IMR-90 (cell line): ENCODE measurements around the gene PODXL2. TPM values are rescaled to one million over a fixed set of nuclear protein-coding genes. Genes with fewer than 3 reads are reported as not detected.

Source experiments
- ATAC-seq: fragments of 200-7000 bp; cut with Tn5 transposase; 2 replicates; pipeline ENCODE4 v1.9.1; 2020; ENCODE audit warnings: low read depth, mild to moderate bottlenecking, moderate library complexity
- BruUV-seq: library from RNA; stranded (reverse); fragments of 400-500 nt; replicated peaks from 2 replicates; lab custom pipeline; 2021; lab: Mats Ljungman, UMichigan
- CTCF ChIA-PET: fragments of 300-600 bp; formaldehyde crosslinking; extraction: SDS; loops from one replicate; lab custom pipeline; 2021; ENCODE audit warnings: antibody characterized with exemption; lab: Yijun Ruan, JAX
- POLR2A ChIA-PET: fragments of 300-600 bp; sonication (Branson Sonifier 250); formaldehyde crosslinking; loops from one replicate; lab custom pipeline; 2022; ENCODE audit warnings: antibody characterized with exemption; ENCODE audit not compliant: unreplicated experiment; lab: Charles Lee
- DNase-seq: peaks from one replicate; pipeline ENCODE4 v3.0.0; 2013
- H2AFZ ChIP-seq: replicated peaks from 2 replicates; pipeline ENCODE3; 2013; ENCODE audit warnings: low read length, mild to moderate bottlenecking; ENCODE audit not compliant: poor library complexity
- H2AK5ac ChIP-seq: 2 replicates; pipeline ENCODE4 v1.6.1; 2013; ENCODE audit warnings: low read depth, low read length, inconsistent platforms
- H2AK9ac ChIP-seq: replicated peaks from 2 replicates; pipeline ENCODE3; 2013; ENCODE audit warnings: mild to moderate bottlenecking, low read depth, low read length, moderate library complexity; ENCODE audit not compliant: poor library complexity
- H2BK120ac ChIP-seq: 2 replicates; pipeline ENCODE4 v1.6.1; 2013; ENCODE audit warnings: low read depth, low read length, inconsistent platforms
- H2BK15ac ChIP-seq: 3 replicates; pipeline ENCODE4 v1.6.1; 2013; ENCODE audit warnings: low read depth, low read length, inconsistent platforms
- H2BK20ac ChIP-seq: 2 replicates; pipeline ENCODE4 v1.6.1; 2013; ENCODE audit warnings: low read depth, mild to moderate bottlenecking, inconsistent platforms, low read length, moderate library complexity
- H2BK5ac ChIP-seq: 2 replicates; pipeline ENCODE4 v1.6.1; 2013; ENCODE audit warnings: mild to moderate bottlenecking, low read depth, low read length, inconsistent platforms; ENCODE audit not compliant: poor library complexity, severe bottlenecking
- H3K14ac ChIP-seq: replicated peaks from 2 replicates; pipeline ENCODE4 v1.6.1; 2013; ENCODE audit warnings: low read depth, low read length, inconsistent platforms
- H3K18ac ChIP-seq: 2 replicates; pipeline ENCODE4 v1.6.1; 2013; ENCODE audit warnings: low read depth, low read length, control low read depth
- H3K23ac ChIP-seq: 2 replicates; pipeline ENCODE4 v1.6.1; 2013; ENCODE audit warnings: low read depth, low read length, inconsistent platforms
- H3K27ac ChIP-seq: 2 replicates; pipeline ENCODE4 v1.5.1; 2013; ENCODE audit warnings: mild to moderate bottlenecking, control low read depth, low read length; ENCODE audit not compliant: insufficient read depth
- H3K27me3 ChIP-seq: 2 replicates; pipeline ENCODE4 v1.6.1; 2013; ENCODE audit warnings: low read length; ENCODE audit not compliant: control insufficient read depth, insufficient read depth
- H3K36me3 ChIP-seq: 2 replicates; pipeline ENCODE4 v1.6.1; 2013; ENCODE audit warnings: low read length, mixed read lengths; ENCODE audit not compliant: control insufficient read depth, insufficient read depth
- H3K4ac ChIP-seq: 2 replicates; pipeline ENCODE4 v1.6.1; 2013; ENCODE audit warnings: low read depth, low read length, inconsistent platforms
- H3K4me1 ChIP-seq: 2 replicates; pipeline ENCODE4 v1.6.1; 2013; ENCODE audit warnings: low read length, mixed read lengths; ENCODE audit not compliant: control insufficient read depth, insufficient read depth
- H3K4me2 ChIP-seq: 2 replicates; pipeline ENCODE4 v1.6.1; 2013; ENCODE audit warnings: low read depth, mild to moderate bottlenecking, control low read depth, low read length, moderate library complexity
- H3K4me3 ChIP-seq: 2 replicates; pipeline ENCODE4 v1.5.1; 2013; ENCODE audit warnings: low read depth, mild to moderate bottlenecking, control low read depth, low read length, moderate library complexity; ENCODE audit not compliant: insufficient read depth
- H3K56ac ChIP-seq: 2 replicates; pipeline ENCODE4 v1.6.1; 2013; ENCODE audit warnings: low read length, inconsistent platforms; ENCODE audit not compliant: insufficient read depth; ENCODE audit errors: extremely low read depth
- H3K79me1 ChIP-seq, 2 experiments: 2 replicates each; pipeline ENCODE4 v1.6.1; 2013; ENCODE audit warnings: low read length in 2 of 2, inconsistent platforms in 1 of 2, low read depth in 1 of 2
- H3K9ac ChIP-seq: 2 replicates; pipeline ENCODE4 v1.6.1; 2013; ENCODE audit warnings: low read depth, low read length, control low read depth
- H3K9me1 ChIP-seq: 2 replicates; pipeline ENCODE4 v1.6.1; 2013; ENCODE audit warnings: low read length, inconsistent platforms; ENCODE audit not compliant: insufficient read depth
- H3K9me3 ChIP-seq: 2 replicates; pipeline ENCODE4 v1.6.1; 2013; ENCODE audit warnings: low read length; ENCODE audit not compliant: control insufficient read depth, insufficient read depth
- H4K20me1 ChIP-seq: 2 replicates; pipeline ENCODE4 v1.6.1; 2013; ENCODE audit warnings: low read length, inconsistent platforms; ENCODE audit not compliant: insufficient read depth
- H4K5ac ChIP-seq: 2 replicates; pipeline ENCODE4 v1.6.1; 2013; ENCODE audit warnings: mild to moderate bottlenecking, low read depth, low read length, control low read depth
- H4K8ac ChIP-seq, 2 experiments: 2 replicates each; pipeline ENCODE4 v1.6.1; 2013; ENCODE audit warnings: low read depth in 2 of 2, low read length in 2 of 2, control low read depth in 1 of 2, inconsistent platforms in 1 of 2
- H4K91ac ChIP-seq: 2 replicates; pipeline ENCODE4 v1.6.1; 2013; ENCODE audit warnings: low read depth, low read length, inconsistent platforms; ENCODE audit not compliant: insufficient read depth
- CEBPB ChIP-seq: IDR thresholded peaks from 2 replicates; pipeline ENCODE4 v1.6.1; 2012; ENCODE audit warnings: low read depth, low read length, improper control_type of control experiment
- CHD1 ChIP-seq: IDR thresholded peaks from 2 replicates; pipeline ENCODE4 v1.6.1; 2012; ENCODE audit warnings: low read depth, low read length, improper control_type of control experiment
- FOS ChIP-seq: fragments of 150-350 bp; IDR thresholded peaks from 2 replicates; pipeline ENCODE4 v1.6.1; 2016; ENCODE audit warnings: low read depth, low read length
- MXI1 ChIP-seq: IDR thresholded peaks from 2 replicates; pipeline ENCODE4 v1.6.1; 2012; ENCODE audit warnings: low read depth, mild to moderate bottlenecking, low read length, moderate library complexity, borderline replicate concordance
- RAD21 ChIP-seq: IDR thresholded peaks from 2 replicates; pipeline ENCODE4 v1.6.1; 2012; ENCODE audit warnings: low read length, improper control_type of control experiment
- RCOR1 ChIP-seq: IDR thresholded peaks from 2 replicates; pipeline ENCODE4 v1.6.1; 2012; ENCODE audit warnings: mild to moderate bottlenecking, low read length, improper control_type of control experiment; ENCODE audit not compliant: insufficient replicate concordance
- RFX5 ChIP-seq: IDR thresholded peaks from 2 replicates; pipeline ENCODE4 v1.8.0; 2012; ENCODE audit warnings: low read depth, mild to moderate bottlenecking, low read length, moderate library complexity
- SMC3 ChIP-seq: fragments of 150-350 bp; IDR thresholded peaks from 2 replicates; pipeline ENCODE4 v1.6.1; 2016; ENCODE audit warnings: low read depth, mild to moderate bottlenecking, antibody characterized with exemption, low read length, moderate library complexity
- WGBS, 2 experiments: methylation state at CpG; one replicate each; pipeline versions ENCODE4 v1.1.5 to v1.1.7; 2013; ENCODE audit warnings: missing lambda C conversion rate in 2 of 2; ENCODE audit not compliant: insufficient read length in 1 of 2; ENCODE audit errors: extremely low coverage in 2 of 2; 5-methylcytosine and 5-hydroxymethylcytosine counted together
- dilution Hi-C: fragments of 300-500 bp; cut with HindIII; formaldehyde crosslinking; loops from one replicate; pipeline ENCODE4 v1.14.3; 2018; ENCODE audit warnings: low sequenced_read_pairs; ENCODE audit not compliant: unreplicated experiment
- in situ Hi-C: fragments of 300-500 bp; cut with MboI; formaldehyde crosslinking; loops from 3 replicates; pipeline ENCODE4 v1.14.3; 2019; ENCODE audit warnings: low sequenced_read_pairs, inconsistent platforms, mixed read lengths
- intact Hi-C: fragments of 100-400 bp; cut with micrococcal nuclease; formaldehyde crosslinking; loops from 2 replicates; pipeline ENCODE4 v1.10.0; 2022
- polyA plus RNA-seq, 3 experiments: library from polyadenylated mRNA; depleted of rRNA; stranded (reverse); fragments of >200 nt; gene quantifications; 2 replicates each; pipeline ENCODE4 v1.2.3, GENCODE V29; 2012; ENCODE audit warnings: low replicate concordance in 1 of 3
- total RNA-seq: library from RNA; depleted of rRNA; stranded (reverse); fragments of >200 nt; gene quantifications from 2 replicates; pipeline ENCODE4 v1.2.3, GENCODE V29; 2012
- TF ChIP-seq, protein P1 (sequence below): fragments of 150-350 bp; IDR thresholded peaks from 2 replicates; pipeline ENCODE4 v1.6.1; 2016; ENCODE audit warnings: low read depth, mild to moderate bottlenecking, low read length, moderate library complexity, borderline replicate concordance
- TF ChIP-seq, protein P2 (sequence below): fragments of 150-350 bp; IDR thresholded peaks from 2 replicates; pipeline ENCODE4 v1.6.1; 2017; ENCODE audit warnings: mild to moderate bottlenecking, antibody characterized with exemption, low read length, low read depth
- TF ChIP-seq, protein P3 (sequence below): conservative IDR thresholded peaks from 2 replicates; pipeline ENCODE4 v1.5.1; 2012; ENCODE audit warnings: mild to moderate bottlenecking, low read depth, low read length, improper control_type of control experiment

PODXL2 gene
- total and polyA plus RNA-seq, 2 of the 4 experiments (the other 2 are of a cell fraction): 1.6 to 5.4 TPM

DNA sequence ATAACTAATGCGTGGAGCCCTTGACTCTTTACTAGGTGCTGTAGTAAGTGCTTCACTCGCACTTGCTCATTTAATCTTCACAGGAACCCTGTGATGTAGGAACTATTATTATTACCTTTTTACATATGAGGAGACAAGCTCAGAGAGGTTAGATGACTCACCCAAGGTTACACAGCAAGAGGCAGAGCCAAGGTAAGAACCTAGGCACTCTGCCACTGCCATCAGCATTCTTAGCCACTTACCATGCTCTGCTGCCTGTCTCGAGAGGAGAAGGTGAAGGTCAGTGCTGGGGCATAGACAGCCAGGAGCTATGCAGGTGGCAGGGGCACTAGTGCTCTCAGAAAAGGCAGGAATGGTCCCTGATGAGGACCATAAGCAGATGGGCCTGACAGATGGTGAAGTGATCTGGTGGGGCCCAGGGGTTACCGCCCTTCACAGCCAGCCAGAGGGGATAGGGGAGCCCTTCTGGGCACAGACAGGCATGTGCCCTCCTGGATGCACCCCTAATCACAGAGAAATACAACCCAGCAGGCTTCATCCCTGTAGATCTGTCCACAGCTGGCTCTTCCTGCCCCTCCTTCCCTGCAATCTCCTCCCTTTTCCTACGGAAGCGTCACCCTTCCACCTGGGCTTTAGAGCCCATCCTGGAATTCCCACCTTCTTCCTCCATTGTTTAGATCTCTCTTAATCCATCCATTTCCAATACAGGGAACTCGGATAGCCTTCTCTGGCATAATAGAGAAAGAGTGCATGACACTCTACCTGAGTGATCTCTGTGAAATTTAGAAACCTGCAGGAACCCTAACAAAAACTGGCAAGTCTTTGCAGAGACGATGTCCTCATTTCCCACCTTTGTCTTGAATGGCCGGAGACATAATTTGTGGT, 70.7 kb downstream of the PODXL2 start:
- no peaks in the 10 kb centered on the region; the same call in 1 of the 2 replicates for H4K20me1 ChIP-seq
- peak overlapping the region; percentile 58 for H3K4ac ChIP-seq
- H2AK5ac ChIP-seq: peak overlapping the region; percentile 29; the same call in 1 of the 2 replicates
- peaks cover 31% of the 10 kb centered on the region for H3K9me1 ChIP-seq
- H3K9ac ChIP-seq: no peak overlapping the region
- peak overlapping the region; percentile 40 for H2AK9ac ChIP-seq
- ChIA-PET CTCF (no interaction called here), POLR2A (no interaction called here)
- no peak overlapping the region for H3K18ac ChIP-seq
- peaks cover 0 to 59% of the 10 kb centered on the region in 2 experiments; a peak in 2 of 4 replicates for H3K79me1 ChIP-seq
- H3K4me1 ChIP-seq: peaks cover 32% of the 10 kb centered on the region
- intact Hi-C loops: no loop called here
- H2BK15ac ChIP-seq: 0 out of 3 replicates have a peak overlapping the region, but pooled peaks have one; percentile 8
- peak overlapping the region; percentile 44 for H2BK5ac ChIP-seq
- no peaks in the 10 kb centered on the region for H3K9me3 ChIP-seq
- H2BK120ac ChIP-seq: peak overlapping the region; percentile 77; the same call in 1 of the 2 replicates
- no TSS peak for BruUV-seq
- H3K14ac ChIP-seq: no peak overlapping the region
- H3K27me3 ChIP-seq: no peaks in the 10 kb centered on the region
- in situ Hi-C loops: no loop called here
- TF ChIP-seq CHD1 (no peak), FOS (no peak; the same call in 1 of the 2 replicates), CEBPB (no peak), MXI1 (no peak), RCOR1 (no peak), RAD21 (no peak), RFX5 (no peak), SMC3 (no peak)
- TF ChIP-seq, protein P1, sequence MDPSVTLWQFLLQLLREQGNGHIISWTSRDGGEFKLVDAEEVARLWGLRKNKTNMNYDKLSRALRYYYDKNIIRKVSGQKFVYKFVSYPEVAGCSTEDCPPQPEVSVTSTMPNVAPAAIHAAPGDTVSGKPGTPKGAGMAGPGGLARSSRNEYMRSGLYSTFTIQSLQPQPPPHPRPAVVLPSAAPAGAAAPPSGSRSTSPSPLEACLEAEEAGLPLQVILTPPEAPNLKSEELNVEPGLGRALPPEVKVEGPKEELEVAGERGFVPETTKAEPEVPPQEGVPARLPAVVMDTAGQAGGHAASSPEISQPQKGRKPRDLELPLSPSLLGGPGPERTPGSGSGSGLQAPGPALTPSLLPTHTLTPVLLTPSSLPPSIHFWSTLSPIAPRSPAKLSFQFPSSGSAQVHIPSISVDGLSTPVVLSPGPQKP: no peak
- TF ChIP-seq, protein P2, sequence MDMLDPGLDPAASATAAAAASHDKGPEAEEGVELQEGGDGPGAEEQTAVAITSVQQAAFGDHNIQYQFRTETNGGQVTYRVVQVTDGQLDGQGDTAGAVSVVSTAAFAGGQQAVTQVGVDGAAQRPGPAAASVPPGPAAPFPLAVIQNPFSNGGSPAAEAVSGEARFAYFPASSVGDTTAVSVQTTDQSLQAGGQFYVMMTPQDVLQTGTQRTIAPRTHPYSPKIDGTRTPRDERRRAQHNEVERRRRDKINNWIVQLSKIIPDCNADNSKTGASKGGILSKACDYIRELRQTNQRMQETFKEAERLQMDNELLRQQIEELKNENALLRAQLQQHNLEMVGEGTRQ: no peak
- TF ChIP-seq, protein P3, sequence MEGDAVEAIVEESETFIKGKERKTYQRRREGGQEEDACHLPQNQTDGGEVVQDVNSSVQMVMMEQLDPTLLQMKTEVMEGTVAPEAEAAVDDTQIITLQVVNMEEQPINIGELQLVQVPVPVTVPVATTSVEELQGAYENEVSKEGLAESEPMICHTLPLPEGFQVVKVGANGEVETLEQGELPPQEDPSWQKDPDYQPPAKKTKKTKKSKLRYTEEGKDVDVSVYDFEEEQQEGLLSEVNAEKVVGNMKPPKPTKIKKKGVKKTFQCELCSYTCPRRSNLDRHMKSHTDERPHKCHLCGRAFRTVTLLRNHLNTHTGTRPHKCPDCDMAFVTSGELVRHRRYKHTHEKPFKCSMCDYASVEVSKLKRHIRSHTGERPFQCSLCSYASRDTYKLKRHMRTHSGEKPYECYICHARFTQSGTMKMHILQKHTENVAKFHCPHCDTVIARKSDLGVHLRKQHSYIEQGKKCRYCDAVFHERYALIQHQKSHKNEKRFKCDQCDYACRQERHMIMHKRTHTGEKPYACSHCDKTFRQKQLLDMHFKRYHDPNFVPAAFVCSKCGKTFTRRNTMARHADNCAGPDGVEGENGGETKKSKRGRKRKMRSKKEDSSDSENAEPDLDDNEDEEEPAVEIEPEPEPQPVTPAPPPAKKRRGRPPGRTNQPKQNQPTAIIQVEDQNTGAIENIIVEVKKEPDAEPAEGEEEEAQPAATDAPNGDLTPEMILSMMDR: no peak
- H3K4me3 ChIP-seq: no peak overlapping the region
- H4K8ac ChIP-seq: peak overlapping the region in 1 of 2 experiments; percentile 0; a peak in 1 of 4 replicates
- dilution Hi-C loops: no loop called here
- ATAC-seq (no peak), DNase-seq (peak; percentile 67)
- no peak overlapping the region for H3K56ac ChIP-seq
- peak overlapping the region; percentile 60 for H4K91ac ChIP-seq
- H3K36me3 ChIP-seq: no peaks in the 10 kb centered on the region
- no peak overlapping the region for H4K5ac ChIP-seq
- WGBS, 2 experiments: no CpG with 5 or more reads among the region's 9 CpGs
- H2AFZ ChIP-seq: peak overlapping the region; percentile 59
- no peak overlapping the region for H3K4me2 ChIP-seq
- H3K27ac ChIP-seq: peak overlapping the region; percentile 21; the same call in 1 of the 2 replicates
- H3K23ac ChIP-seq: no peak overlapping the region
- no peak overlapping the region for H2BK20ac ChIP-seq
